GM21825 (cell line): ENCODE data around the gene SEPHS1.

Experiments used
- ATAC-seq: cut with Tn5 transposase; IDR thresholded peaks from one replicate; pipeline ENCODE4 v1.9.1; 2021; ENCODE audit warnings: mild to moderate bottlenecking, moderate library complexity; ENCODE audit not compliant: unreplicated experiment

SEPHS1 gene

DNA sequence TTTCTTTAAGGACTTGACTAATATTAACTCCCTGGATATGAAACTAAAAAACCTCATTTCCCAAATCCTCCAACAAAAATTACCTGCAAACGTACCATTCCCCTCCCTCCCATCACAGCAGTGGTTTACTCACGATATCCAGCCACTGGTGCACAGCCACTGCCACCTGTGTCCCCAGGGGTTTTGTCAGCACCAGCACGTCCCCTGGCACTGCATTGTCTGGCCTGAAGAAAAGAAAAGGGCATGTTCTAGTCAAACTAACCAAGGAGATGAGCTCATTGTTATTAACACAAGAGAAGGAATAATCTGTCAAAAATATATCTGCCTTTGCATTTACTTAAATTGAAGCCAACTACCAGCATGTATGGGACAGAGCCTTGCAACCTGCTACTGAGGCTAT is 18.5 kb downstream of the SEPHS1 start:
- no peak for ATAC-seq

DNA sequence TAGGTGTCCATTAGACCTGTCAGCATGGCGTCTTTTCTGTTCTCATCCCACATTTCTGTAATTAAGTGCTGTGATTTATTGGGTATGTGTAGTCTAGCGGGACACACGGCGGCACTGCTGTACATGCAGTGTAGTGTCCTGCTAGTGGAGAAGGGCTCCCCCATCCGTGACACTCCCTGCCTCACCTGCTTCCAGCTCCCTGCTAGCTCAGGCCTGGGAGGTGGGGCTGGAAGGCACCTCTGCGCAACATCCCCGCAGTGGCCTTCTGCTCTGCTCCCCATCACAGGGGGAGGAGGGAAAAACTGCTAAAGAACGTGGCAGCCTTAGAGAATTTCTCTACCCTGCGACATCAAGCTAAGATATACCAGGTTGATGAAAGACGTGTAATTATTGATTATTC is 19.5 kb downstream of the SEPHS1 start:
- no peak for ATAC-seq

DNA sequence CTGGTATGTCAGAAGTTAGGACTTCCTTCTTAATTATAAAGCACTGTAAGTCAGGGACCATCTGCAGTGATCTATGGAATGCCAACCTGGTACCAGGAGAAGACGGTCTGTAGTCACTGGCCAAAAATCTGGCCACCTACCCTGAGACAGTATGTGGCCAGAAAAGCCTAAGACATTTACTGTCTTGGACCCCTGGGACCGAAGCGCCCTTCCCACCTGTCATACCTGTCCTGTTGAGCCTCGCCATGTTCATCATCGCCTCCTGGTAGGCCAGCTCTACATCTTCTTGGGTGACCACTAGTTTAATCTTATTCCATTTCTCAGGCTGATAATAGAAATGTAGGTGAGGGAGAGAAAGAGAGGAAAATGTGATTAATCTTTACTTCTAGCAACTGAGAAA is 20.0 kb downstream of the SEPHS1 start:
- no peak for ATAC-seq

DNA sequence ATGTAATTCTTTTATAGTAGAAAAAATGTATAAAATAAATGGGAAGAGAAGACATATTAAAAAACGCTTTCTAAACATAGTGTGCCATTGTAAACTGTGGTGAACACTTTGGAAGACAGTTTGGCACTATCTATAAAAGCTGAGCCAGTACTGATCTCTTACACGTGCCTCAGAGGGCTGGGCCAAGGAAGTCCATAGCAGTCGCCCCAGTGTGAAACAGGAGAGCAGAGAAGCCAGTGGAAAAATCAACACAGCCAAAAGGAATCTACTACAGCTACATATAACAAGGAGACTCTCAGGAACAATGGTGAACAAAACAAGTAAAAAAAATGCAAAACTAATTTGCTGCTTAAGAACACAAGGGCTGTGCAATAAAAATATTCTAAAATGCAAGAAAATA is 20.6 kb downstream of the SEPHS1 start:
- no peak for ATAC-seq

DNA sequence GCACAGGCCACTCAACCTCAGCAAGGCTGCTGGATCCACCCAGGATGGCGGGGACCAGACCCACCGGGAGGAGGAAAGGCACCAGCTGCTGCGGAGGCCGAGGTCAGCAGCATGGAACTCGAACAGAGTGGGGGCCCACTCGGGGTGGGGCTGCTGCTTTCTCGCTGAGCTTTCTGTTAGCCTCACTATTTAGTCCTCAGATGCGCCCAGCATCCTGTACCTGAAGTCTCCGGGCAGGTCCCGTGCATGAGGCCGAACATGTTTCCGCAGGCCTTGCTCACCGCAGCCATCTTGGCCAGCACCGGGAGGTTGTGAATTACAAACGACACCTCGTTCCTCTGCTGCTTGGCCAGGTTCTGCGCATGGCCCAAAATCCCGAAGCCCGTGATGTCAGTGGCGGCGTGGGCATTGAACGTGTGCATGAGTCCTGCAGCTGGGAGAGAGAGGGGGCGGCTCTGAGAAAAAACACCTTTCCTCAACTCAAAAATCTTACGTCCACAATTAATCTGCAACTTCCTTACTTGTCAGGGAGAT is 25.4 kb downstream of the SEPHS1 start:
- no peak for ATAC-seq

DNA sequence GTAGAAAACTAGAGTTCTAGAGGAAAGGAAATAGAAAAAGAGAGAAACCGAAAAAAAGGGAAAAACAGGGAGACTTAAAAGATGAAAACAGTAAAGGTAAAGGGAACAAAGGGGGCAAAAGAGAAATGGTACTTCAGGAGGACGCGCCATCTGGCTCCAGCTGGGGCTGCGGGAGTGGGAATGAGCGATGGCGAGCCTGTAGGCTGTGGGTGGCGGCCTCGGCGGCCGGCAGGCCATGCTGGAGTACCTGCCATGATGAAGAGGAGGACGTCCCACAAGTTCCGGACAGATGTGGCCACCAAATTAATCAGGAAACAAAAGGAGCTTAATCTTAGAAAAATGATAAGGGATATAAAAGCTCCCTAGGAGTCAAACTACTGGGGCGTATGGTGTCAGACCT is 26.5 kb downstream of the SEPHS1 start:
- ATAC-seq, result no peak

DNA sequence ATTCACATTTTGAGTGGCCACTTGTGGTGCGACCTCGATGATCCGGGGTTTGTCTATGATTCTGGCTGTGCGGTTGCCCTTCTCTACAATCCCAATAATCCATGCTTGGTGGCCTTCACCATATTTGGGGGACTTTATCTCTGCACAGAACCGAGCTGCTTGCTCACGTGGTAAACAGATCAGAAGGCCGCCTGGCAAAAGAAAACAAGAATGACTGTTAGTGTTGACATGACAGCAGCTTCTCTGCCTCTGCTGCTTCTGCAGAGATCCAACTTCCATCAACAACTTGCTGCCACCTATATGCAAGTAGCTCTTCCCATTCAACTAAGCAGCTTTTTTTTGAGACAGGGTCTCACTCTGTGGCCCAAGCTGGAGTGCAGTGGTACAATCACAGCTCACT is 28.9 kb downstream of the SEPHS1 start:
- no peak for ATAC-seq

DNA sequence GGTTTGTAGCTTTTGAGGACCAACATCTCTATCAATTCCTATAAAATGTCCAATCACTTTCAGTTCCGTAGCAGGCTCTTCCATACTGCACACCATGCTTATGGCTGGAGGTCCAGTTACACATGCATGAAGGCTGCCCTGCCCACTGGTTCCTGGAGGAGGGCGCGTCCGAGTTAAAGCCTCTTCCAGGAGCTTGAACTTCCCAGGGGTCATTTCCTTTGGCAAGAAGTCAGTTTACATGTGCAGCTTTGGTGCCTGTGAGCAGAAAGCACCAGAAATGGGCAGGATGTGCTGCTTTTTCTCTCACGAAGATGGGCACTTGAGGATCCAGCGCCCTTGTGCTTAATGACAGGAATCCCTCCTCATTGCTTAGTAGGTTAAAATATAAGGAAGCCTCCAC is 30.6 kb downstream of the SEPHS1 start:
- ATAC-seq, result no peak

DNA sequence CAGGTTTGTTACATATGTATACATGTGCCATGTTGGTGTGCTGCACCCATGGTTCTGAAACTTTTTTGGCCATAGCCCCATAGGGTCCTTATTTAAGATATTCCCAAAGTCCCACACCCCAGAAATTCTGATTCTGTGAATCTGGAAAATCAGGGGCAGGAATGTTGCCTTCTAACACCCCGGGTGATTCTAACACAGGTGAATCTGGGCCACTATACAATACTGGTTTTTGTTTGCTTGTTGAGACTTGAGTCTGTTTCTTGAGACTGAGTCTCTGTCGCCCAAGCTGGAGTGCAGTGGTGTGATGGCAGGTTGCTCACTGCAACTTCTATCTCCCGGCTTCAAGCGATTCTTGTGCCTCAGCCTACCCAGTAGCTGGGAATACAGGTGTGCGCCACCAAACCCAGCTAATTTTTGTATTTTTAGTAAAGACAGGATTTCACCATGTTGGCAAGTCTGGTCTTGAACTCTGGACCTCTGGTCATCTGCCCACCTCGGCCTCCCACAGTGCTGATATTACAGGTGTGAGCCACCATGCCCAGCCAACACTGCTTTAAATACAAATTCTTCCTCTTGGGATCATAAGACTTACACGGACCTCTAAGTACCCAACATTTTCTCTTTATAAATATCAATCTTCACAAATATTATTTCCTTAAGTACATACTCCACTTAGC is 31.3 kb downstream of the SEPHS1 start:
- no peak for ATAC-seq

DNA sequence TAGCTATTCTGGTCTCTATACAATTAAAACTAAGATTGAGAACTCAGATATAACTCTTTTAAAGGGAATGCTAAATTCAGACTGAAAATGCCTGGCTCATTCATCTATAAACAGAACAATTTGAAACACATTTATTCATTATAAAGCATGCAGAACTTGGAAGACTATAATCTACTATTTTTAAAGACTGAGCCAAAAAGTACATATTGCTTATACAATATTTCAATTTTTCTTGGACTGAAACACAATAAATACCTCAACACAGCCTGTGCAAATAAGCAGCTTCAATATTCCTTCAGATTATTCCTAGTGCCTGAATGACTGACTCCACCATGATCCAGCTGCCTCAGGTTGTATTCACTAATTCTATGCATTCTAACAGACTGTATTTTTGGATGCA is 32.7 kb downstream of the SEPHS1 start:
- ATAC-seq, result no peak

DNA sequence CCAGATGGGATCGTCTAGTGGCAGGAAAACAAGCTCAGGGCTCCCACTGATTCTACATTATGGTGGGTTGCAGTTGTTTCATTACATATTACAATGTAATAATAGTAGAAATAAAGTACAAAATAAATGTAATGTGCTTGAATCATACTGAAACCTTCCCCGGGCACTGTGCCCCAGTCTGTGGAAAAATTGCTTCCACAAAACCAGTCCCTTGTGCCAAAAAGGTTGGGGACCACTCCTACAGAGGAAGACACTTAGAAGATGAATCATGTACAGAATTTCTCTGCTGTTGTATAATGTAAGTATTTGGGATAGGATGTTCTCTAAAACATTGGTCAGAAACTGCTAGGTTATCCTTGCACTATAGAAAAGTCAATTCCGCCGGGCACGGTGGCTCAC is 36.9 kb downstream of the SEPHS1 start:
- no peak for ATAC-seq

DNA sequence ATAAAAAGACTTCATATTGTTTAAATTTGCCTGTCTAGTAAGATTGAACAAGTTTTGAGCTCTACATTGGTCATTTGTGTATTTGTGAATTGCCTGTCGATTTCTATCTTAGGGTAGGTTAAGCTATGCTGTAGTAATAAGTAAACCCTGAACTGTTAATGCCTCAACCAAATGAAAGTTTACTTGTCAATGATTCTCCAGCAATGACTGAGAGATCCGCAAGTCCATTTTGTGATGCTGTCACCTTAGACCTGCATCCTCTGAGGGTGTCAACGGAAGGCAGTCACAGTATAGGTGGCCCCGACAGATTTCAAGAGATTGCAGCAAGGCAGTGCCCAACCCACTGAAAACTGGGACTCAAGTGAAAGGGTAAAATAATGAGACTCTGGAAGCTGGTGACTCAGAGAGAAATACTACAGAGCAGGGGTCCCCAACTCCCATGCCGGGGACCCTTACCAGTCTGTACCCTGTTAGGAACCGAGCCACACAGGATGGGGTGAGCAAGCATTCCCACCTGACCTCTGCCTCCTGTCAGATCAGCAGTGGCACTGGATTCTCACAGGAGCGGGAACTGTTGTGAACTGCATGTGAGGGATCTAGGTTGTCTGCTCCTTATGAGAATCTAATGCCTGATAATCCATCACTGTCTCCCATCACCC is 37.4 kb downstream of the SEPHS1 start:
- ATAC-seq, result no peak

DNA sequence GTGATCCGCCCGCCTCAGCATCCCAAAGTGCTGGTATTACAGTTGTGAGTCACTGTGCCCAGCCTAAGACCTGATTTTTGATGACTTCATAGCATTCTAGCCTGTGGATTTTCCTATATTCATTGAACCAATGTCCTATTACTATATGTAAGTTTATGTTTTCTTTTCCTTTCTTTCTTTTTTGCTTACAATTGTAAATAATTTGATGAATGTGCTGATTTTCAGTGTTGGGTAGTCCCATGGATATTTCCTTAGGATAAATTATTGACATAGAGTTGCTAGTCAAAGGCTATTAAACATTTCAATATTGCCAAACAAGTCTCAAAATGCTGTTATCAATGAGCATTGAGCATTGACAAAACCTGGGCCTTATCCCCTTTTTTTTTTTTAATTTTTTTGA is 38.3 kb downstream of the SEPHS1 start:
- ATAC-seq, result no peak

DNA sequence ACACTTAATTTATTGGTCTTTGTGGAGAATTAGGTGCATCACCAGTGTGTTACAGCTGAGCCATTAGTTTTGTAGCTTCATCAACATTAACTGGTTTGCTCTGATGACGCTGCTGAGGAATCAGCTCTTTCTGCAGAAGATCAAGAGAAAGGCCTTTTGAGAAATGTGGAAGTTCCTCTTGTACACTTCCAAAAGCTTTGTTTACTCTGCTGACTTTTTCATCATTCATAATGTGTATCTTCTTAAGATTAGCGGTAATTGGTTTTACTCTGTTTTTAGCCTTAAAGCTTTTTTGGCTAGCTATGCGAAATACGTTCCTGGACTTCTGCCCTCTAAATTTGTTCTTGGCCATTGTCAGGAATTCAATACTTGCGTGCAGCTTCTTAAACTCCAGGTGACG is 40.0 kb downstream of the SEPHS1 start:
- no peak for ATAC-seq

DNA sequence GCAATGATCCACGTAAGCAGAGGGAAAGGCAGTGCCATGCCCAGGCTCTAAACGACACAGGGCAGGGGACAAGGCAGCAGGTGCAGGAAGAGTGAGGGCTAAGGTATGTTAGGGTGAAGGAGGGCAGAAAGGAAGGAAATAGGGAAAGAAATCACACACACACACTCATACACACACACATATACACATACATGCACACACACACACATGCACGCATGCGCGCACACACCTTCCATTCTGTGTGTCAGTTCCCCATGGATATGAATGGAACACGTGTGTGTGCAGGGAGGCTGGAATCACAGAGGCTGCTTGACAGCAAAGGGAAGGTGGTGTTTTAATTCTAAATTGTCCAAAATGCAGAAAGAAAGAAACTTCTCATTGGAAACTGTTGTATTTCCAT is 42.0 kb downstream of the SEPHS1 start:
- ATAC-seq, result no peak

DNA sequence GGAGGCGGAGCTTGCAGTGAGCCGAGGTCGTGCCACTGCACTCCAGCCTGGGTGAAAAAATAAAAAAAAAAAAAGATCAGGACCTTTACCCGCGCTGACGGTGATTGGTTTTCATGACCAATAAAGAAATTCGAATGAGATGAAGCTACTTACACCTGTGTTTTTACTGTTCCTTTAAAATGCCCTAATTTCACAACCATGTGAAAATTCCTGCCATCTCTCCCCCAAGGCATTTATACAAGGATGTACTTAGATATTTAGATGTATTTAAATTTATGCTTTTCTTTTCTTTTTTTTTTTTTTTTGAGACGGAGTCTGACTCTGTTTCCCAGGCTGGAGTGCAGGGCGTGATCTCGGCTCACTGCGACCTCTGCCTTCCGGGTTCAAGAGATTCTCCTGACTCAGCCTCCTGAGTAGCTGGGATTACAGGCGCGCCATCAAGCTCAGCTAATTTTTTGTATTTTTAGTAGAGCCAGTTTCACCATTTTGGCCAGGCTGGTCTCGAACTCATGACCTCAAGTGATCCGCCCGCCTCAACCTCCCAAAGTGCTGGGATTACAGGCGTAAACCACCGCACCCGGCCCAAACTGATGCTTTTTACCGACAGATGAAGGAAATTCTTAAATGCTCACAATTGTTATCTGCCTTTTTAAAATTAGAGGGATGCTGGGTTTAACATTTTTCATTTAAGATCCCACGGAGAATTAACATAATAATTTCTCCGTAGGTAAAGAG is 45.1 kb downstream of the SEPHS1 start:
- no peak for ATAC-seq

DNA sequence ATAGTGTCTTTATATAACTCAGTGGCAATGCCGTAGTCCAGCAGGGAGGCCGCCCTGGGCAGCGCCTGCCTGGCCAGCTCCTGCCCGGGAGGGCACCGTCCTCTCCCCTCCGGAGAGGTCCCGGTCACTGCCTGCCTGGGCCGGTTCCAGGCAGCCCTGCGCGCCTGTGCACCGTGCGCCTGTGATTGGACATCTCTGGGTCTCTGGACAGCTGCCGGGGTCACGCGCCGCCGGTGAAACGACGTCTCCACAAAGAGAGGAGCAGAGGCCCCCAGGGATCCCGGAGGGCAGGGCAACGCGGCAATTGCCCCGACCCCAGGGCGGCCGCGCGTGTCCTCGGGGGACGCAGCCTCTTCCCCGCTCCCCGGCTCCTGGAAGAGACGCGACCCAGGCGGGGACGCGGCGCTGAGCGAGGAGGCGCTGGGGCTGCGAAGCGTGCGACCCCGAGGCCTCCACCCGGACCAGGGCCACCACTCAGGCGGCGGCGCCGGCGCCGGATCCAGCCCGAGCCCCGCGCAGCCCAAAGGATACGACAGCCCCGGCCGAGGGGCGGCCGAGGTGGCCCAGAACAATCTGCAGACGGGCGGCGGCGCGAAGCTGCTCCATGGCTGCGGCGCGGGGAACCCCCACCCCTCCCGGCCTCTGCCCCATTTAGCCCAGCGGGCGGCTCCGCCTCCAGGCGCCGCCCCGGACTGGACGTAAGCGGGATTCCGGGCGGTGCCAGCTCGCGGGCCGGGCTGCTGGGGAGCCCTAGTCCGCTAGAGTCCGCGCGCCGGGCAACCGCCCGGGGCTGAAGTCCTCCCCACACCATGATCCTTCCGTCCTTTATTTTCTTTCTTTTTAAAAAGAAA is 48.4 kb downstream of the SEPHS1 start, which contains the start of gene PHYH:
Gene PHYH, minus strand, starts transcription at position 628 of the 851 bp plus-strand sequence. Its CDS starts 22 bp downstream, at position 606.
- ATAC-seq, result peak; percentile 78

DNA sequence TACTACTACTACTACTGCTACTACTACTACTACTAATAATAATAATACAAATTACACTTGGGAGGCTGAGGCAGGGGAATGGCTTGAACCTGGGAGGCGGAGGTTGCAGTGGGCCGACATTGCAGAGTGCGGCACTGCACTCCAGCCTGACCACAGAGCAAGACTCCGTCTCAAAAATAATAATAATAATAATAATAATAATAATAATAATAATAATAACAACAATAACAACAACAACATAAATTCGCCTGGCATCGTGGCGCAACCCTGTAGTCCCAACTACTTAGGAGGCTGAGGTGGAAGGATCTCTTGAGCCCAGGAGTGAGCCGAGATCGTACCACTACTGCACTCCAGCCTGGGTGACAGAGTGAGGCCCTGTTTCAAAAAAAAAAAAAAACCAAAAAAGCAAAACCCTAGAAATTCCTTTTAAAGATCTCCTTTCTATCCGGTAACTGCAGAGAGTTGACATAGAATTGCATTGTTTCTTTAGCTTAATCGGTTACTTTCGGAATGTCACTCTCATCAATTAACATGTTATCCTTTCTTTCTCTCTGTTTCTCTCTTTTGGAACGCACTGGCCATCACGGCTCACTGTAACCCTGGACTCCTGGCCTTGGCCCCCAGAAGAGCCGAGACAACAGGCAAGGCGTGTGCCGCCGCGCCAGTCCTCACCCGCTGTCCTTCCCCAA is 49.2 kb downstream of the SEPHS1 start:
- no peak for ATAC-seq

DNA sequence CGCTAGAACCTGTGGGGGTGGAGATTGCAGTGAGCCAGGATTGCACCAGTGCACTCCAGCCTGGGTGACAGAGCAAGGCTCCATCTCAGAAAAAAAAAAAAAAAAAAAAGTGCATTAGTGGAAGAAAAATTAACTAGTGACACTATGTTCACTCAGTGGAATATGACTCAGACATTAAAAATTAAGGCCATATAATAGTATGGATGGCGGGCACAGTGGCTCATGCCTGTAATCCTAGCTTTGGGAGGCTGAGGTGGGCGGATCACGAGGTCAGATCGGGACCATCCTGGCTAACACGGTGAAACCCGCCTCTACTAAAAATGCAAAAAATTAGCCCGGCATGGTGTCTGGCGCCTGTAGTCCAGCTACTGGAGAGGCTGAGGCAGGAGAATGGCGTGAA is 51.6 kb downstream of the SEPHS1 start:
- no peak for ATAC-seq

DNA sequence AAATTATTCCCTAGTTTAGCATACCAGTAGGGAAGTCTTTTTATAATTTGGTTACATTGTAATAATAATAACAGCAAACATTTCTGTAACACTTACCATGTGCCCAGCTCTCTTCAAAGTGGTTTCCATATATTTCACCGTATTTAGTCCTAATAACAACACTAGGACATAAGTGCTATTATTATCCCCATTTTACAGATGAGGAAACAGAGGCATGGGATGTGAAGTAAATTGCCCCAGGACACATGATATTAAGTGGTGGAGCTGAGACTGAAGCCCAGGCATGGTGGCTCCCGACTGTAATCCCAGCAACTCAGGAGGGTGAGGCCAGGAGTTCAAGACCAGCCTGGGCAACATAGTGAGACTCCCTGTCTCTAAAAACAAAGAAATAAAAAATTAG is 53.3 kb downstream of the SEPHS1 start:
- no peak for ATAC-seq
